GM20000 (cell line): ENCODE measurements around the gene DENND2A.
A peak's percentile ranks its signal among the peaks of the same experiment; 100 is the strongest.

Experiments
- DNase-seq: peaks from one replicate; pipeline ENCODE4 v3.0.0; 2012; ENCODE audit warnings: low spot score
- TF ChIP-seq, protein P1 (sequence below): IDR thresholded peaks from 2 replicates; pipeline ENCODE4 v1.5.1; 2012; ENCODE audit warnings: mild to moderate bottlenecking, control low read depth; ENCODE audit errors: extremely low read depth, missing control alignments

Gene DENND2A

GRCh38 chr7:140659856-140660255 is 19.2 kb upstream of the DENND2A start:
- DNase-seq, result no peak
- TF ChIP-seq, protein P1, sequence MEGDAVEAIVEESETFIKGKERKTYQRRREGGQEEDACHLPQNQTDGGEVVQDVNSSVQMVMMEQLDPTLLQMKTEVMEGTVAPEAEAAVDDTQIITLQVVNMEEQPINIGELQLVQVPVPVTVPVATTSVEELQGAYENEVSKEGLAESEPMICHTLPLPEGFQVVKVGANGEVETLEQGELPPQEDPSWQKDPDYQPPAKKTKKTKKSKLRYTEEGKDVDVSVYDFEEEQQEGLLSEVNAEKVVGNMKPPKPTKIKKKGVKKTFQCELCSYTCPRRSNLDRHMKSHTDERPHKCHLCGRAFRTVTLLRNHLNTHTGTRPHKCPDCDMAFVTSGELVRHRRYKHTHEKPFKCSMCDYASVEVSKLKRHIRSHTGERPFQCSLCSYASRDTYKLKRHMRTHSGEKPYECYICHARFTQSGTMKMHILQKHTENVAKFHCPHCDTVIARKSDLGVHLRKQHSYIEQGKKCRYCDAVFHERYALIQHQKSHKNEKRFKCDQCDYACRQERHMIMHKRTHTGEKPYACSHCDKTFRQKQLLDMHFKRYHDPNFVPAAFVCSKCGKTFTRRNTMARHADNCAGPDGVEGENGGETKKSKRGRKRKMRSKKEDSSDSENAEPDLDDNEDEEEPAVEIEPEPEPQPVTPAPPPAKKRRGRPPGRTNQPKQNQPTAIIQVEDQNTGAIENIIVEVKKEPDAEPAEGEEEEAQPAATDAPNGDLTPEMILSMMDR, result no peak

GRCh38 chr7:140657891-140658290 is 17.3 kb upstream of the DENND2A start:
- DNase-seq, result no peak
- TF ChIP-seq, protein P1, result no peak

DNA sequence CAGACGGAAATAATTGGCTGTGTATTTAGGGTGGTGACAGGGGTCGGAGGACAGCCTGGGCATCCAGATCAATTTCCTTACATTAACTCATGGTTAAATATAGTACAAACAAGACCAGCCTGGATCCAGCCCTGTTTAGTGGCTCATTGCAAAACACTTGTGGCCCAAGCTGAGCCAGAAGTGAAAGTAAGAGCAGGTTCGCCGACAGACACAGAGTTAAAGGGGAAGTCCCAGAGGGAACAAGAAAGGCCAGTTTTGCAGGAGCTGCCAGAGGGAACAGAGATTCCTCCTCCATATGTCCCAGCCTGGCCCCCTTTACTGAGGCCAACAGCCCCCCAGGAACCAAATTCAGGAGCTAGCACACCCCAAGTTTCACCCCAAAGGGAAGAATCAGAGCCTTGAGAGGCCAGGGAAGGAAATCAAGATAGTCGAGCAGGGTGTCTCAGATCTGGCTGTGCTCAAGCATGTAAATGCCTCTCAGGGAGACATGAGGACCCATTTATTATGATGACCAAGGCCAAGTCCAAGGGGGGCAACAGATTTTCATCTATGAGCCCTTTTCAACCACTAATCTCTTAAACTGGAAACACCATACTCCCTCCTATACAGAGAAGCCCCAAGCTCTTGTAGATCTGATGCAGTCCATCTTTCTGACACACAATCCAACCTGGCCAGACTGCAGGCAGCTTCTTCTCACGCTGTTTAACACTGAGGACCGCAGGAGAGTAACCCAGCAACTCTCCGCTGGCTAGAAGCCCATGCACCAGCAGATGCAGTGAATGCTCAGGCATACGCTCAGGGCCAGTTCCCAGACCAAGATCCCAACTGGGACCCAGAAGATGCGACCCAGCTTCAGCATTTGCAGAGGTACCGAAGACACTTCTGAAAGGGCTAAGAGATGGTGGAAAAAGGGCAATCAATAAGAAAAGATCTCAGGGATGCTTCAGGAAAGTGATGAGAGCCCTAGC is 16.2 kb upstream of the DENND2A start:
- TF ChIP-seq, protein P1, result no peak
- DNase-seq, result peak; percentile 74

DNA sequence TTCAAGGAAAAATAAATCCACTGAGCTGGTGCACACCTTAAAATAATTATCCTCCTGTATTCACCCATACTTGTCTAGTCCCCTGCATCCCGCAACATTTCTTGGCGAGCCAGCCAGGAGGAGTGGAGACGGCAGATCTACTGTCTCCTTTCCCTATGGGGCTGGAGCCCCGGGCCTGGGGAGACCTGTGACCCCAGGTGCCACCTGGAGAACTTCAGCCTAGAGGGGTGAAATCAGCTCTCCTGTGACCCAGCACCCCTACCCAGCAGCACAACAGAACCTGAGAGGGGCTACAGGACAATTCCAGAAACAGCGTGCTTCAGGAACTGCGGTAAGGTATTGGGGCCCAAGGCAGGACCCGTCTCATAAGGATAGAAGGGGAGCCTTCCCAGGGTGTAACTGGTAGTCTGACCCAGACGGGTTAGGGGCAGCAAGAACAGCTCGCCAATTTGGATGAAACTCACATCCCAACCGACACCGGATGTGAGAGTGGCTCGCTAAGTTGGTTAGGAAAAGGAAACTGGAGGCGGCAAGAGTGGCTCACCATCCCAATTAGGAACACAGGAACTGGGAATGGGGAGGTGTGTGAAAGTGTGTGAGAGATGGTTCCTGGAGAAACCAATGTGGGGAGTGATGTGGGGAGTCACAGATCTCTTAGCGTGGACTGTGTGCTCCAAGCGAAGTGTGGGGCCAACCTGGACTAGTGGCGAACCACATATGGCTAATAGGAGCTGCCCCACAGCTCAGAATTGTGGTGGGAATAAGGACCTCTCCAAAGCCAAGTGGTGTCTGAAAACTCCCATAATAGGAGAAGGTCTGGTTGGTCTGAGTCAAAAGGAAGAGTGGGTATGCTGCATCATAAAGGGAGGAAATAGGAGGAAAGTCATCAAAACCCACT is 15.1 kb upstream of the DENND2A start:
- TF ChIP-seq, protein P1, result no peak
- DNase-seq, result no peak

GRCh38 chr7:140654661-140655060 is 14.0 kb upstream of the DENND2A start:
- TF ChIP-seq, protein P1, result no peak
- DNase-seq, result no peak

DNA sequence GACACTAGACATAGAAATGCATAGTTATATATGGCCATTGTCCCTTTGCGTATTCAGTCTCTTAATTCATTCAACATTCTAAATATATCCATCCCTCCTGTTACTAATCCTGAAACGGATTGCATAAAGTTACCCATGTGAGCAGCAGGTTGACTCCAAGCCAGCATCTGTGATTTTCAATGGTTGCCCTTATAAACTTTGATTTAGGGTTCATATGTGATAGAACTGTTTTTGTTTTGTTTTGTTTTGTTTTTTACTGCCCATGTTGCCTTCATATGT is 13.4 kb upstream of the DENND2A start:
- TF ChIP-seq, protein P1, result no peak

DNA sequence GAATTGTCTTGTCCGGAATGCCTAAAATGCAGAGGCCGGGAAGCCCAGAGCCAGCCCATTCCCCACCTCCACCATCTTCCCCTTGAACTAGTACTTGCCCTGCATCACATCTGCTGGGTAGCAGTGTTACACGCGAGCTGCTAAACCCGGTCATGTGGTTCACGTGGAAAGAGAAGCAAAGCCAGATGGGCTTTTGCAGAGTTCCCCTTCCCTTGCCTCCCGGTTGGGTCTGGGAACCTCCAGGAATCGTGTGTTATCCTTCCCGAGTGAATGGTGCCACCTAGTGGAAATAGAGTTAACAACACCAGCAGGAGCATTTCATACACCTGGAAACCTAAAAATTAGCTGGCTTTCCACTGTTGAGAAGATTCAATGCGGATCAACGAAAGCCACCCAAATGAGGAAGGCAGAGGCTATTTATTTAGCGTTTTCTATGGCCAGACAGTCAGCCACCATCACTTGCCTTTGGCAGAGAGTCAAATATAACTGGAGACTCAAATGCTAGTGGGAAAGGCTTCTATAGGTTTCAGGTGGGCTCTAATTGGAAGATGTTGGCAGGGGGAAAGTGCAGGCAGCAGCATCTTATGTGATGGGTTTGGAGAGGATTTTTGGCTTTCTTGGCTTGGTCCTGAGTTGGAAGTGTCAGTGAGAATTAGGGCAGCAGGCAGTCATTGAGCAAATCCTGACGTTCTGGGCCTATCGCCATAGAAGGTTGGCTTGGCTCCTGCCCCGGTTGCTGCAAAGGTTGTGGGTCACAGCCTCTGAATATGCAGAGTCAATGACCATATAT is 12.9 kb upstream of the DENND2A start:
- TF ChIP-seq, protein P1, result peak; percentile 72
- DNase-seq, result peak; percentile 54

More for the DNA sequence above, 13.4 kb upstream of the DENND2A start:
- no peak for DNase-seq
